ENCODE results near the gene MAML2. TPM values are rescaled to one million over a fixed set of nuclear protein-coding genes. Genes with fewer than 3 reads are reported as not detected.

The MAML2 gene
- total RNA-seq, 1 experiment from 2014 or later, result 0.82 TPM

DNA sequence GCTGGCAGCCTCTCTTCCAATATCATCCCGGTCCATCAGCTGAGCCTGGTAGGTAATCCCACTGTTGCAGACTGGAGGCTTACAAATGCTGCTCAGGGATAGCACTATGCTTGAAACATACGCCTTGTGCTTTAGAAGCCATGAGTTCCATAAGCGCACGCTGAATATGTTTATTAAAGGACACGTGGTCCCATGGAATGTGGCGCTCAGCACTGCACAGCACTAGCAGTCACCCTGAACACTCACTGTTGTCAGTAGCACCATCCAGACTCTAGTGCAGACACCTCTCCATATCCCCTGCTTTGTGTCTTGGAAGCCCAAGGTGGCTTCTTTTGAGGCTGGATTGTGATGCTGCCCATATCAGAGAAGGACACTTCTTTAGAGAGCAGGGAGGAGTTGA, 120.9 kb downstream of the MAML2 start:
- no peaks in the 10 kb centered on the region for H3K9me3 ChIP-seq
- no peaks in the 10 kb centered on the region for H3K27me3 ChIP-seq
- no peak for DNase-seq
- H3K36me3 ChIP-seq, result no peaks in the 10 kb centered on the region
- H3K4me3 ChIP-seq, result no peak overlapping the region

DNA sequence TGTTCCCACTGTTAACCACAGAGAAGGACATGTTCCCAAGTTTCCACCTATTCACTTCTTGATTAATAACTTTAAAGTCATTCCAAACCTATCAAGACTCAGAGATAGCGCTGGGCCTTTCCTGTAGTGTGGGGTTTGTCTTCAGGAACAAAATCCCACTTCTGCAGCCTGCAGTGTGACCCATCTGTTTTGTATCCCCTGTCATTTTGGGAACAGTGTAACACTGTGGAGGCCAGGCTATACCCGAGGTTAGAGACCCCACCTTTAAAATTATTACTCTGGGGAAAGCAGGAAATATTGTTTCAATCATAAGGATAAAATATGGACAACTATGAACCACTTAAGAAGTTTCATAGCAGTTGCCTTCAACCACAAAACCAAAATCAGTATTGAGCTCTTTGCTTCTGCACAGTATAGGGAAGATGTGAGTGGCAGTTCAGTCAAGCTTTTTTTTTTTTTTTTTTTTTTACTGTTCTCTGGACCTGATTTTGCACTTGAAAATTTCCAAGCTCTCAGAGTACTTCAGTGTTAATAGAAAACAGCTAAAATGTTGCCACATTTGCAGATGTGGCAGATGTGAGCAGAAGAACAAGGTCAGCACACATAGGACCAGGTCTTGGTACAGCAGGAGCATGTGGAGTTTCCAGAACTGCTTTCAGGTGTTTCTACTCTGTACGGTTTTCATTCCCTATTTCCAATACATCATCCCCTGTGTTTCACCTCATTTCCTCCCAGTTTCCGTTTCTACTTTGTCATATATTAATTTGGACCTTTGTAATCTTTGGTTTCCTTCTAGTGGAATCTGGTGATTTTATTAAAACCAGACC, 121.5 kb downstream of the MAML2 start:
- Histone ChIP-seq H3K36me3 (no peaks in the 10 kb centered on the region), H3K4me3 (no peak overlapping the region), H3K27me3 (no peaks in the 10 kb centered on the region), H3K9me3 (no peaks in the 10 kb centered on the region)
- DNase-seq, result no peak

DNA sequence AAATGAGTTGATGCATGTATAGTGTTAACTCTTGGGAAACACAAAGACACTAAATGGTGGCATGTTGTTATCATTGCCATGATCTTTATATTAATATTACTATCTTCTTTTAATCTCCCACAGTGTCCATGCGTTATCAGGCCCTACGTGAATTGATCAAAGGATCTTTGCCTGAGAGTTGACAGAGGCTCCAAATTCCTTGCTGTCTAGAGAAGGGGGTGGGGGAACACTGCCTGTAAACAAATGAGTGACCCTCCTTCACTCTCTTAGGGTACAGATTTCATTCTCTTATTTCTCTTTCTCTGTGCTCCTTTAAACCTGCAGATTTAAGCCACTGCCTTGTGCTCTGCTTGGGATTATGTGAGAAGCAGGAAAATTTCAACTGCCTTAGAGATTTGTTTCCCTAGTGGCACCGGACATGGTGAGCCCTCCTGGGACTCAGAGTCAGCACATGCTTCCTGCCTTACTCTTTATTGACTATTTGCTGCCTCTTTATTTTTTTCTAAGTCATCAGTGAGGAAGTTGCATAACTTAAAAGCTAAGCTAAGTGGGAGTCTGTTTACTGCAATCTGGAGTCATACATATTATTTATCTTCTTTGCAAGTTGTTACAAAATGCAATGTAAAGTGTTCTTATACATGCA, 122.9 kb downstream of the MAML2 start:
- Histone ChIP-seq H3K36me3 (no peaks in the 10 kb centered on the region), H3K4me3 (no peak overlapping the region), H3K27me3 (no peaks in the 10 kb centered on the region), H3K9me3 (no peaks in the 10 kb centered on the region)
- DNase-seq, result no peak

DNA sequence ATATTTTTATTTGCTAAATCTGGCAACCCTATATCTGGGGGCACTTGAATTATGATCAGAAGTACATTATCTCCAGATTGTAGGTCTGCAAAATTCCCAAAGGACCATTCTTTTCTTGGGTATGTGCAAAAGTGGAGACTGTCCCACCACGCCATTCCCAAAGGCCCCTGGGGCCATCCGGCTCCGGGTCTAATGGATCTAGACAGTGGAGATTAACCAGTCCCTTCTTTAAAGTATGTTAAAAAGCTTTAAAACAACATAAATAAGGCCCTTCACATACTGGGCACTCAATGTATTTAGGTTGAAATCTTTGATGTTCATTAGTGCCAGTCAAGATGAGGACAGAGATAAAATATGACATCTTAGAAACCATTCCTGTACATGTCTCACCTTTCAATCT, 124.1 kb downstream of the MAML2 start:
- no peaks in the 10 kb centered on the region for H3K9me3 ChIP-seq
- no peaks in the 10 kb centered on the region for H3K36me3 ChIP-seq
- H3K4me3 ChIP-seq, result no peak overlapping the region
- H3K27me3 ChIP-seq, result no peaks in the 10 kb centered on the region
- DNase-seq, result no peak

DNA sequence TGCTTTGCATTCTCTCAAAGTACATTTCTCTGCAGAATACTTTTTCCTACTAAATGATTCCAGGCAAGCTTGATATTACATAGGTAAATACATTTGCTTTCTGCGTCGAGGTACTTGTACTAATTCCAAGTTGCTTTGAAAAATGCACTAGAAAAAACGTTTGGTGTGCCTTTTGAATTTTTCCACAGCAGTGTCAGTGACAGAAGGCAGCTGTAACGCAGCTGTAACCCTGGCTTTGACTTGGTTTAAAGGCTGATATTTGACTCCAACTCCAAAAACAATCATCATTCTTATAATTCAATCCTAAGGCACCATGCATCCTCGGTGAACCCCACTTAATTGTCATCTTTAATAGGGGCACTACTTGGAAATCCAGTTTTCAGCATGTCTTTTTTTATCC, 125.0 kb downstream of the MAML2 start:
- DNase-seq, result no peak
- Histone ChIP-seq H3K4me3 (no peak overlapping the region), H3K27me3 (no peaks in the 10 kb centered on the region), H3K9me3 (no peaks in the 10 kb centered on the region), H3K36me3 (no peaks in the 10 kb centered on the region)

DNA sequence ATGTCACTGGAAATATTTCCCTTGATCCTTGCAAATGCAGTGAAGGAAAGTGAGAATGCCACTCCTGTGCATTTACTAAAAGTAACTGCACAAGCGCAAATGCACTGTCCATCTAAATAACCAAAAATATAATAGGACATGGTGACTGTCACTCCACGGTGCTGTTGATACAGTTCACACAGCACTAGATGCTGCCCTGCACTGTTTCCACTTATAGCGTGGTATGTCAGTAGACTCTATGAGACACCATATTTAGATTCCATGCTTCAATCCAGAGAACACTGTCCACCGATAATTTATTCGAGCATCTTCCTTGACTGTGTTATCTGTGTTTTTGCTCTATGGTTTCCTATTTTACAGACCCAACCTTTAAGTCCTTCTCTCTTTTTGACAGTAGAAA, 125.8 kb downstream of the MAML2 start:
- Histone ChIP-seq H3K9me3 (no peaks in the 10 kb centered on the region), H3K4me3 (no peak overlapping the region), H3K36me3 (no peaks in the 10 kb centered on the region), H3K27me3 (no peaks in the 10 kb centered on the region)
- no peak for DNase-seq

DNA sequence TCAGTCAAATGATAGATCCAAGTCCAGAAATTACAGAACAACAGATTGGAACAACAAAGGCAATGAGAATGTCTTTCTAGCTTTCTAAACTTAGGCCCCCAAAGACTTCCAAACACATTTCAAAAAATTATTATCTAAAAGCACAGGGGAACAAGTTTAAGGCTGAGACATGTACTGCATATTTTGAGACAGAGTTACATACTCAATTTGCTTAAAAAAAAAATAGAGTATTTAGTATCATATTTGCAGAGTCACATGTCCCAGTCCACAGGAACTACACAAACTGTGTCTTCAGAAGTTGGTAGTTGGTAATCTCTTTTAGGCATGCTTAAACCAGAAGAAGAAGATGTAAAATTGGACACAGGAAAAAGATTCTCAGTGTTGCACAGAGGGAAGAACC, 127.2 kb downstream of the MAML2 start:
- DNase-seq, result no peak
- H3K4me3 ChIP-seq, result no peak overlapping the region
- H3K27me3 ChIP-seq, result no peaks in the 10 kb centered on the region
- H3K36me3 ChIP-seq, result no peaks in the 10 kb centered on the region
- H3K9me3 ChIP-seq, result no peaks in the 10 kb centered on the region

DNA sequence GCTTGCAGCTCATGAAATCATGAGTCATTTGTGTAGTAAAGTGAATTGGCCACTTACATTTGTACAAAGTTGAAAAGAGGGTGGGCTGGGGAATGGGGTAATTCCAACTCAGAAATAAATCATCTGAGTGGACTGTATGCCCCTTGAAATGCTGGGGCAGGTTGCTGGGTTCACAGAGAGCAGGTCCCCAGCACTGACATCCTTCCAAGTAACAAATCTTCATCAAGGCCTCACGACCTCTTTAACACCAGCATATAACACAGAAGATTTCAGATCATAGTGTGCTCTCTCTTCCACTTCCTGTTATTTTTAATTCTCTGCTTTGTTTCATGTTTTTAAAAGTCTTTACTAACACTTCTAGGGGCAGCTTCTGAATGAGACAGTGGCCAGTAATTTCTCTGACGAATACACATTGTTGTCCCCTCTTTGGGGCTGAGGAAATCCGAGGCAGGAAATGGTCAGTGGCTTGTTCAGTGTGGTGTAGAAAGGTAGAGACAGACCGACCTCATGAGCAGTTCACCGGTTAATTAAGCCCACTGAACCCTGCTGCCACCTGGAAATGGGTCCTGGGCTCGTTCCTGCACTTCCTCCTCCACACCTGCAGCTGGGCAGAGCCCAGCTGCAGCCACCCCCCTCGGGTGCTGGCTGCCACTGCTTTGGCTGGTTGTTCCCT, 127.7 kb downstream of the MAML2 start:
- H3K9me3 ChIP-seq, result no peaks in the 10 kb centered on the region
- no peaks in the 10 kb centered on the region for H3K27me3 ChIP-seq
- DNase-seq, result no peak
- H3K4me3 ChIP-seq, result no peak overlapping the region
- no peaks in the 10 kb centered on the region for H3K36me3 ChIP-seq

DNA sequence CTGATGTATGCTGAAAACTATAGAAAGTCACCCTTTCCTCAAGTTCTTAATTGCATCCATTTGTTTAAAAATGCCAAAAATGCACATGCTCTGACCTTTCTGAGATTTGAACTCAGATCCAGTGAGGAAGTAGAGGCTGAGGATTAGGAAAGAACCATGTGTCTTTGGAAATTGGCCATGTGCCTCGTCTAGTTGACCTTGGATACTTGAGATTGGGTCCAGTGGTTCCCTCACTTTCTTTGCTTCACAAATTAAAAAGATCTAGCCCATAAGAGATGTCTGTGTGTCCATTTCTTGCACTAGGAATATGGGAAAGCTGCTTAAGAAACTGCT, 128.3 kb downstream of the MAML2 start:
- Histone ChIP-seq H3K36me3 (no peaks in the 10 kb centered on the region), H3K4me3 (no peak overlapping the region), H3K9me3 (no peaks in the 10 kb centered on the region), H3K27me3 (no peaks in the 10 kb centered on the region)
- no peak for DNase-seq

DNA sequence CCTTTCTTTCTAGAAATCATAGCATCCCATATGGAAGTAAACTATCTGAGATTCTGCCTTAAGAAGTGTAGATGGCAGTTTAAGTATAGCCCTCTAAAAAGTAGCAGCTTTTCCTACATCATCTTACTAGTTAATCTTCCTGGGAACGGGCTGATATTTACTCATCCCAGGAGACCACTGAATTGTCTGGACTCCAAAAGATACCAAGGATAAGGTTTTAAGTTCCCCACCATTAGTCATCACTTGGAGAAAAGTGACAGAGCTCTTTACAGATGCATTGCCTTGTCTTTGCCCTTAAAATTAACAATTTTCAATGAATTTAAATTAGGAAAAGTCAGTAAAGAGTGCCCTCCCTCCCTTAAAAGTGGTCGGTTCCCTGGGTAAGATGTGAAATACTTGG, 129.5 kb downstream of the MAML2 start:
- Histone ChIP-seq H3K9me3 (no peaks in the 10 kb centered on the region), H3K27me3 (no peaks in the 10 kb centered on the region), H3K36me3 (no peaks in the 10 kb centered on the region), H3K4me3 (no peak overlapping the region)
- DNase-seq, result no peak

DNA sequence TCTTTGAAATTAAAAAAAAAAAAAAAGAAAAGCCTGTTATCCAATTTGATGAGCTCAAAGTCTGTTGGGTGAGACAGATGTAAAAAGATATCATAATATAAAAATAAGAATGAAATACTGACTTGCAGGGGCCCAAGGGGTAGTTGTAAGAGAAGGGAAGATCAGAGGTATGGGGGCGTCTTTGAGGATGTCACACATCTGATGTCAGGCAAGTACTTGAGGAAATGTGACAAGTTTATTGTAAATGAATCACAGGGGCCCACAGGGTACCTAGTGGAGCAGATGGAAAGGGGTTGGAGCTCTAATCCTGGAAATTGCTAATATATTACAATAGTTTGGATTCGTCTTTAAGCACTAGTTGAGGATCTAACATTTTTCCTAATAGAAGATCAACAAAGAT, 131.6 kb downstream of the MAML2 start:
- no peaks in the 10 kb centered on the region for H3K36me3 ChIP-seq
- H3K9me3 ChIP-seq, result no peaks in the 10 kb centered on the region
- no peak for DNase-seq
- no peaks in the 10 kb centered on the region for H3K27me3 ChIP-seq
- no peak overlapping the region for H3K4me3 ChIP-seq

DNA sequence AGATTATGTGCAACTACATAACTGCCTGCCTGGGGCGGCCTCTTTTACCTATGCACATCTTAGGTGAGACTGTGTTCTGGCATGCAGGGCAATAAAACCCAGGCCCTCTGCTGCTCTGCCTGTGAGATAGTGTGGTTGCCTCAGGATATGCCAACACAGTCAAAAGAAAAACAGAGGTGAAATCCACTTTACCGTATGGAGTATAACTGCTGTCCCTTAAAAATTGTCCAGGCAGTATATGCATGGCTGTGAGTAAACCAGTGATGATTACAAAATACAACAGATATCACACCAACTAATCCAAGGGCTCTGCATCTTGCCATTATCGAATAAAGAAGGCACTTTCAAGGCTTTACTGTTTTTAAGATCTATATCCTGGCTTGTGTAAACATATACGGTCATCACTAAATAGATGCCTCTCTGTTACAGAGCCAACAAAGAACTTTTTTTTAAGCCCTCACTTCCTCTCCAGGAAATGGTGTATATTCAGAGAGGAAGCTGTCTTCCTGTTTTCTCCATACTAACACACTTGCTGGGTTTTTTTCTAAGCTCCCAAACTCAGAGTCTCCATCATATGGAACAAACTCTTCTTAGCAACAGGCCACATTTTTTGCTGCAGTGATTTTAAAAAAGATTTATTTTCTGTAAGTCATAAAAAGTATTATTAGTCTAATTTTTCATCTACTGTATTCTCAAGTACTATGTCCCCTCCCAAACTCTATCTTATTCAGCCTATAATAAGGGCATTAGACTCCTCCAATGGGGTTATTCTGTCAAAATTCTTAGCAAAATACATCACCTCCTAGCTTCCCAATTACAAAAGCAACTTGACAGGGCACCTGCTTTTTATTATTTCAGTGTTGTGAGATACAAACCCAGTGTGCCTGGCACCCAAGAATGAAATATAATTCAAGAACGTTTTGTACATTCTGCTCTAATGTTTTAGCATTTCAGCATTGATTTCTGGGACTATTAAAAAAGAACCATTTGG, 135.2 kb downstream of the MAML2 start:
- Histone ChIP-seq H3K9me3 (no peaks in the 10 kb centered on the region), H3K4me3 (no peak overlapping the region), H3K36me3 (no peaks in the 10 kb centered on the region), H3K27me3 (no peaks in the 10 kb centered on the region)
- DNase-seq, result no peak

DNA sequence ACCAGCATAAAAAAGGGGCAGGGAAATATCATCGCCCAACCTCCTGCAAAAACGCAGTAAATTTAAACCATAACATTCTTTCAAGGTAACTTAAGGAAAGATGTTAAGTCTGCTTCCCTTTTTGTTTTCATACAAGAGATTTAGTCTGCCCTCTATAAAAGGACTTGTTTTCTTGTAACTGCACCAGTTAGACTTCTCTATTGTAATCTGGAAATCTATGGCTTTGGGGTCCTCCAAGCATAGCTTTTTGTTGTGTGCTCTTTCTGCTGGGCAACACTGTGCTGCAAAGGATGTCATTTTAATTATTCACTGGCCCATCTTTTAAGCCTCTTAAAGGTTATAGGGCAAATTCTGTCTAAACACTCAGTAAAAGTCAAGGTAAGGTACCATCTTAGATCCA, 136.0 kb downstream of the MAML2 start:
- Histone ChIP-seq H3K9me3 (no peaks in the 10 kb centered on the region), H3K27me3 (no peaks in the 10 kb centered on the region), H3K36me3 (no peaks in the 10 kb centered on the region), H3K4me3 (no peak overlapping the region)
- DNase-seq, result no peak

DNA sequence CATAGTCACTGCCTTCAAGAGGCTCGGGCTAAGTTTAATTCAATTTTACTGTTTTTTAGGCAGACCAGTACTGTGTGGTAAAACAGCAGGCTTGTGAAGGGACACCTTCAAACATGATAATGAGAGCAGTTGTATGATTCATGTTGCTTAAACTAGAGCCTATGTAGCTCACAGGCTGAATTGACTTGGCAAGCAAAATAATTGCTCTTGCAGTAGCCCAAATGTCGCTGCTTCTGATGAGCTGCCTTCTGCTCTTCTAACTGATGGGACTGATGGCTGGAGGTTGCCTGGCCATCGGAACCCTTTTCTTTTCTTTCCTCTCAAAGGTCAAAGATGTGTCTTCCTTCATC, 137.6 kb downstream of the MAML2 start:
- DNase-seq, result no peak
- Histone ChIP-seq H3K4me3 (no peak overlapping the region), H3K9me3 (no peaks in the 10 kb centered on the region), H3K27me3 (no peaks in the 10 kb centered on the region), H3K36me3 (no peaks in the 10 kb centered on the region)

DNA sequence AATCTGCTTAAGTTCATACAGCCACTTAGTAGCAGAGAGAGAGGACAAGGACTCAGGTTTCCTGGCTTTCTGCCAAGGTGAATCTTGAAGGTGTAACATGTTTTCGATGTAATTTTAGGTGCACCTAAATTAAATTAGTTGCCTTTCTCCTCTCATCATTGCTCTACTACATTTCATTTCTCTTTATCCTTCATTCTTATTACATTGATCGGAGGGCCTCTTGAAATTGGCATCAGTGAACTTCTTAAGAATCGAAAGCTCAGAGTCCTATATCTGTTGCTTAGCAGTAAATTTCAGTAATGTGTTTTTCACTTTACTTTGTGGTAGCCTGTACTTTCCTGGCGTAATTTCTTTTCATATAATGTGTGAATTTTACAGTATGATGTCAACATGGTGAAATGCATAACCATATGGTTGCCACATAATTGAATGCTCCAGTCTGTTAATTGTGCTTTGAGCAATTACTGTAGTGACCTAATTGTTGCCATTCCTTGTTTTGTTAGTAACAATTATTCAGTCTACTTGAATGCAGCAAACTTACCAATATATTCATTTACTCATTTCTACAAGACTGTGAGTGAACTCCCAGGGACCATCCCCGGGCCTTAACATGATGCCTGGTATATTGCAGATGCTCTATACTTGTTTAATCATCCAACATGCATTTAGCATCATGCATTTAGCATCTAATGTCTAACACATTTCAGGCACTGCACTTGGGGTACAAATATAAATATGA, 138.1 kb downstream of the MAML2 start:
- Histone ChIP-seq H3K36me3 (no peaks in the 10 kb centered on the region), H3K27me3 (no peaks in the 10 kb centered on the region), H3K4me3 (no peak overlapping the region), H3K9me3 (no peaks in the 10 kb centered on the region)
- no peak for DNase-seq

DNA sequence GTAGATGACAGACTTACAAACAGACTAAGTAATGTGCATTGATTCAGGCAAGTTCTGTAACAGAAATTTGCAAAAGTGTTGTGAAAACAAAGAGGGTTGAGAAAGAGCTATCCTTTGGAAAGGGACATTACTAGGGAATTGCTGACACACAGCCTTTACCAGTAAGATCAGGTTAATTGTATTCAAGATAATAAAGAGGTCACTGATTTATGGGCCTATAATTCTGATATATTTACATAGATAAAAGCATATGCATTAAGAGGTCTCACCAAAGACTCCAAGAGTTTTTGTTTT, 138.7 kb downstream of the MAML2 start:
- Histone ChIP-seq H3K36me3 (no peaks in the 10 kb centered on the region), H3K27me3 (no peaks in the 10 kb centered on the region), H3K4me3 (no peak overlapping the region), H3K9me3 (no peaks in the 10 kb centered on the region)
- no peak for DNase-seq
